Middle frontal gyrus (tissue), 1 donor: ENCODE results near the gene DLGAP4.

Experiments
- DNase-seq: peaks from one replicate; pipeline ENCODE4 v3.0.0-alpha.2; 2015; ENCODE audit warnings: low spot score; ENCODE audit errors: extremely low spot score

The DLGAP4 gene

GRCh38 chr20:36400909-36401735 lies 95.0 kb downstream of the DLGAP4 start:
- DNase-seq, result no peak

- no peak for DNase-seq
Measured at GRCh38 chr20:36402708-36403107, 96.6 kb downstream of the DLGAP4 start.

- DNase-seq, result no peak
Measured at GRCh38 chr20:36404435-36404978, 98.4 kb downstream of the DLGAP4 start.

GRCh38 chr20:36405255-36405654 lies 99.1 kb downstream of the DLGAP4 start:
- DNase-seq, result no peak

GRCh38 chr20:36407199-36407733 lies 101.1 kb downstream of the DLGAP4 start:
- DNase-seq, result no peak

GRCh38 chr20:36408219-36408618 lies 102.1 kb downstream of the DLGAP4 start:
- no peak for DNase-seq

- no peak for DNase-seq
Measured at GRCh38 chr20:36411861-36412454, 105.8 kb downstream of the DLGAP4 start.

- DNase-seq, result no peak
Measured at GRCh38 chr20:36415475-36416002, 109.4 kb downstream of the DLGAP4 start.

- DNase-seq, result no peak
Measured at GRCh38 chr20:36418711-36419110, 112.6 kb downstream of the DLGAP4 start.

GRCh38 chr20:36421641-36422040 lies 115.5 kb downstream of the DLGAP4 start:
- no peak for DNase-seq

- no peak for DNase-seq
Measured at GRCh38 chr20:36424314-36424713, 118.2 kb downstream of the DLGAP4 start.

GRCh38 chr20:36425166-36425565 lies 119.0 kb downstream of the DLGAP4 start:
- DNase-seq, result no peak

- no peak for DNase-seq
Measured at GRCh38 chr20:36431604-36432003, 125.5 kb downstream of the DLGAP4 start.

- DNase-seq, result no peak
Measured at GRCh38 chr20:36432096-36432495, 126.0 kb downstream of the DLGAP4 start.

GRCh38 chr20:36434383-36434782 lies 128.2 kb downstream of the DLGAP4 start:
- no peak for DNase-seq

- DNase-seq, result no peak
Measured at GRCh38 chr20:36435124-36435523, 129.0 kb downstream of the DLGAP4 start.

GRCh38 chr20:36435592-36436541 lies 129.7 kb downstream of the DLGAP4 start:
- no peak for DNase-seq

- DNase-seq, result no peak
Measured at GRCh38 chr20:36439040-36439730, 133.0 kb downstream of the DLGAP4 start.

- DNase-seq, result no peak
Measured at GRCh38 chr20:36439731-36440072, 133.6 kb downstream of the DLGAP4 start.

GRCh38 chr20:36440370-36441026 lies 134.4 kb downstream of the DLGAP4 start:
- DNase-seq, result no peak
